HEK293T (cell line): ENCODE data around the gene RPS6KA1.

Experiments
- BHLHE40 ChIP-seq: fragments of 450-650 bp; IDR thresholded peaks from 2 replicates; pipeline ENCODE4 v1.6.1; 2016; ENCODE audit warnings: mild to moderate bottlenecking, moderate library complexity, borderline replicate concordance
- FOXK2 ChIP-seq: fragments of 450-650 bp; IDR thresholded peaks from 2 replicates; pipeline ENCODE4 v1.6.1; 2016; ENCODE audit warnings: mild to moderate bottlenecking
- FOXM1 ChIP-seq: fragments of 450-650 bp; IDR thresholded peaks from 2 replicates; pipeline ENCODE4 v1.6.1; 2017; ENCODE audit warnings: mild to moderate bottlenecking, borderline replicate concordance
- HDGF ChIP-seq: fragments of 450-650 bp; IDR thresholded peaks from 2 replicates; pipeline ENCODE4 v1.6.1; 2017; ENCODE audit warnings: antibody characterized with exemption, borderline replicate concordance
- NFRKB ChIP-seq: fragments of 450-650 bp; IDR thresholded peaks from 2 replicates; pipeline ENCODE4 v1.6.1; 2016; ENCODE audit warnings: mild to moderate bottlenecking, moderate library complexity
- PKNOX1 ChIP-seq: fragments of 450-650 bp; IDR thresholded peaks from 2 replicates; pipeline ENCODE4 v1.6.1; 2016
- SP1 ChIP-seq: fragments of 450-650 bp; IDR thresholded peaks from 2 replicates; pipeline ENCODE4 v1.6.1; 2017
- SUZ12 ChIP-seq: fragments of 450-650 bp; IDR thresholded peaks from 2 replicates; pipeline ENCODE4 v1.6.1; 2016; ENCODE audit warnings: mild to moderate bottlenecking
- TARDBP ChIP-seq: fragments of 450-650 bp; IDR thresholded peaks from 2 replicates; pipeline ENCODE4 v1.6.1; 2016
- ZNF384 ChIP-seq: fragments of 450-650 bp; IDR thresholded peaks from 2 replicates; pipeline ENCODE4 v1.6.1; 2016

DNA sequence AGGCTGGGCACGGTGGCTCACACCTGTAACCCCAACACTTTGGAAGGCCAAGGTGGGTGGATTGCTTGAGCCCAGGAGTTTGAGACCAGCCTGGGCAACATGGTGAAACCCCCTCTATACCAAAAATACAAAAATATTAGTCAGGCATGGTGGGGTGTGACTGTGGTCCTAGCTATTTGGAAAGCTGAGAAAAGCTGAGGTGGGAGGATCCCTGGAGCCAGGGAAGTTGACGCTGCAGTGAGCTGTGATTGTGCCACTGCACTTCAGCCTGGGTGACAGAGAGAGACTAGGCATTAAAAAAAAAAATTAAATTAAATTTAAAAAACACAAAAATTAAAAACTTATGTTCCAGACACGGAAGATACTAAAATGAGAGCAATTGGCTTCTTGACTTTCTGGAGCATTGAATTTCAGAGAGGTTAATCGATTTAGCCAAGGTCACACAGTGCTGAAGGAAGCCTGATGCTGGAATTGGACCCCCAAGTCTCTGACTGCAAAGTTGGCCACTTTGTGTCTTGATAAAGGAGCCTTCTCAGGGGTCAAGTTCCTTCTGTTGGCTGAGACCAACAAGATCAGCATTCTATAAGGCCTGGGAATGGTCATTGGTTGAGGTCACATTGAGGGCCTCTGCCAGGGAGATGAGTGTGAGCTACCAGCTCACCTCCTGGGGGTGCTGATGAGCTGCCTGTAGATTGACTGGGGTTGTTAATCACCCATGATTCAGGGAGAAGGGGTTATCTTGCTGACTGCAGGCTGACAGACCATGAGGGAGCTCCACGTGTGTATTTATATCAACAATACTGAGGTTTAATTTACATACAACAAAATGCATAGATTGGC, 54.3 kb downstream of the RPS6KA1 start:
- TF ChIP-seq SUZ12 (no peak), SP1 (no peak), BHLHE40 (no peak), NFRKB (no peak), PKNOX1 (peak; percentile 13; the same call in 1 of the 2 replicates), FOXM1 (no peak), FOXK2 (no peak), HDGF (no peak), TARDBP (no peak), ZNF384 (no peak)
